Measurements from ENCODE around the gene KLF11.
A peak's percentile ranks its signal among the peaks of the same experiment; 100 is the strongest.

KLF11 gene

DNA sequence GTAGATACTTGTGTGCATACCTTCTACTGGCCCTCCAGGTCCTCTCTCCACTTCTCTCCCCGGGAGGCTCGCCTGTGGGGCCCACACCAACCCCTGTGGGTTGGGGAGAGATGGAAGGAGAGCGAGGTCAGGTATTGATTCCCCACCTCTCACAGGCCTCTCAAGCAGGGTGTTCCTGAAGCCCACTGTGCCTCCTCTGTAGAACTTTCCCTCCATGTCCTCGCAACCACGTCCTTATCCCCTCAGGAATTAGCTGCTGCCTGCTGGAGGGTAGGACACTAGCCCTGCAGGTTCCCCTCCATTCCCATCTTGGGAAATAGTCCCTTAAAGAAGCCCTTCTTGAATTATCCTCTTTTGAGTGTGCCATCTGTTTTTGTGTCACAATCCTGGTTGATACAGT lies 38.9 kb upstream of the KLF11 start:
- no CpG with 5 or more reads among the region's 5 CpGs for WGBS (ENCODE audit: extremely low coverage, insufficient coverage, insufficient read length)
- Histone ChIP-seq H2BK120ac (ENCODE audit: insufficient read depth, low read length, poor library complexity) (no peak overlapping the region), H3K9me3 (ENCODE audit: insufficient read depth, low read depth, low read length) (no peaks in the 10 kb centered on the region)

DNA sequence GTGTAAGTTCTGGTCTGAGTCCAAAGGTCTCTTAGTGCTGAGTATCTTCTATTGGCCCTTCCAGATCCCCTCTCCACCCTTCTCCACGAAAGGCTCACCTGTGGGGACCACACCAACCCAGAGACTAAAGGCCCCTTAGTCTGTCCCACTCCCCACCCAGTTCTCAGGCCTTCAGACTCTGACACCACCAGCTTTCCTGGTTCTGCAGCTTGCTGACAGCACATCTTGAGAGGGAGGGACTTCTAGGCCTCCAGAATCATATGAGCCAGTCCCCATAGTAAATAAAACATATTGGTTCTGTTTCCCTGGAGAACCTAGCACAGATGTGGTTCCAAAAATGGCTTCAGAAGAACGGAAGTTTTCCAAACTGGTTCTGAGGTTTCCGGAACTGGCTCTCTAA lies 38.5 kb upstream of the KLF11 start:
- no peaks in the 10 kb centered on the region for H3K79me2 ChIP-seq (ENCODE audit: control insufficient read depth, insufficient read depth, low read length, poor library complexity)
- peaks cover 8 to 10% of the 10 kb centered on the region in 2 experiments for H3K4me1 ChIP-seq (ENCODE audit: control insufficient read depth in 1 of 2, insufficient read depth in 2 of 2, low read length in 2 of 2)
- no peak overlapping the region for H2BK12ac ChIP-seq (ENCODE audit: low read length)
- H2AK5ac ChIP-seq (ENCODE audit: low read length) = no peak overlapping the region
- DNase-seq = no peak
- no peak overlapping the region for H3K9ac ChIP-seq (ENCODE audit: low read length)
- H4K91ac ChIP-seq (ENCODE audit: low read depth, low read length) = no peak overlapping the region
- H3K14ac ChIP-seq (ENCODE audit: low read length) = no peak overlapping the region
- H2BK5ac ChIP-seq (ENCODE audit: low read depth, low read length, poor library complexity) = no peak overlapping the region
- H3K4ac ChIP-seq (ENCODE audit: low read depth, low read length) = no peak overlapping the region
- no peak overlapping the region for H3K4me3 ChIP-seq (ENCODE audit: low read depth, low read length)
- no peak overlapping the region for H2AFZ ChIP-seq (ENCODE audit: insufficient read depth, low read length, poor library complexity)
- no peak overlapping the region for H2BK120ac ChIP-seq (ENCODE audit: insufficient read depth, low read length, poor library complexity)
- WGBS (ENCODE audit: extremely low coverage, insufficient coverage, insufficient read length) = no CpG with 5 or more reads among the region's 3 CpGs
- H4K8ac ChIP-seq (ENCODE audit: low read depth, low read length) = no peak overlapping the region
- no peak overlapping the region for H3K23ac ChIP-seq (ENCODE audit: low read length)
- no peak overlapping the region for H3K18ac ChIP-seq (ENCODE audit: low read length)
- no peaks in the 10 kb centered on the region for H3K79me1 ChIP-seq (ENCODE audit: low read length)
- no peak overlapping the region for H4K12ac ChIP-seq (ENCODE audit: low read depth, low read length)
- no peaks in the 10 kb centered on the region for H3K9me3 ChIP-seq (ENCODE audit: insufficient read depth, low read depth, low read length)
- H3K27ac ChIP-seq (ENCODE audit: low read depth, low read length) = no peak overlapping the region
- no peaks in the 10 kb centered on the region for H3K27me3 ChIP-seq (ENCODE audit: insufficient read depth, low read length)
- H3K36me3 ChIP-seq (ENCODE audit: control insufficient read depth in 1 of 2, insufficient read depth in 2 of 2, low read length in 2 of 2) = peaks cover 24 to 25% of the 10 kb centered on the region in 2 experiments
- no peak overlapping the region for H3K4me2 ChIP-seq (ENCODE audit: low read length)

More for the DNA sequence above, 38.9 kb upstream of the KLF11 start:
- H2BK12ac ChIP-seq (ENCODE audit: low read length) = no peak overlapping the region
- no peak overlapping the region for H2BK5ac ChIP-seq (ENCODE audit: low read depth, low read length, poor library complexity)
- H3K18ac ChIP-seq (ENCODE audit: low read length) = no peak overlapping the region
- H3K4me2 ChIP-seq (ENCODE audit: low read length) = no peak overlapping the region
- no peak for DNase-seq
- H2AFZ ChIP-seq (ENCODE audit: insufficient read depth, low read length, poor library complexity) = no peak overlapping the region
- H3K79me1 ChIP-seq (ENCODE audit: low read length) = no peaks in the 10 kb centered on the region
- no peak overlapping the region for H3K14ac ChIP-seq (ENCODE audit: low read length)
- H3K4me1 ChIP-seq (ENCODE audit: control insufficient read depth in 1 of 2, insufficient read depth in 2 of 2, low read length in 2 of 2) = peaks cover 5 to 10% of the 10 kb centered on the region in 2 experiments
- no peak overlapping the region for H3K27ac ChIP-seq (ENCODE audit: low read depth, low read length)
- no peak overlapping the region for H4K91ac ChIP-seq (ENCODE audit: low read depth, low read length)
- H3K79me2 ChIP-seq (ENCODE audit: control insufficient read depth, insufficient read depth, low read length, poor library complexity) = no peaks in the 10 kb centered on the region
- no peak overlapping the region for H4K12ac ChIP-seq (ENCODE audit: low read depth, low read length)
- no peak overlapping the region for H3K23ac ChIP-seq (ENCODE audit: low read length)
- no peak overlapping the region for H3K4me3 ChIP-seq (ENCODE audit: low read depth, low read length)
- H4K8ac ChIP-seq (ENCODE audit: low read depth, low read length) = no peak overlapping the region
- no peaks in the 10 kb centered on the region for H3K27me3 ChIP-seq (ENCODE audit: insufficient read depth, low read length)
- H3K9ac ChIP-seq (ENCODE audit: low read length) = no peak overlapping the region
- no peak overlapping the region for H2AK5ac ChIP-seq (ENCODE audit: low read length)
- peaks cover 26 to 28% of the 10 kb centered on the region in 2 experiments for H3K36me3 ChIP-seq (ENCODE audit: control insufficient read depth in 1 of 2, insufficient read depth in 2 of 2, low read length in 2 of 2)
- H3K4ac ChIP-seq (ENCODE audit: low read depth, low read length) = no peak overlapping the region

- Histone ChIP-seq H3K27me3 (ENCODE audit: insufficient read depth, low read length) (no peaks in the 10 kb centered on the region), H4K8ac (ENCODE audit: low read depth, low read length) (no peak overlapping the region), H2BK5ac (ENCODE audit: low read depth, low read length, poor library complexity) (no peak overlapping the region), H3K4ac (ENCODE audit: low read depth, low read length) (no peak overlapping the region), H3K23ac (ENCODE audit: low read length) (no peak overlapping the region), H3K79me1 (ENCODE audit: low read length) (no peaks in the 10 kb centered on the region), H3K9ac (ENCODE audit: low read length) (no peak overlapping the region), H3K18ac (ENCODE audit: low read length) (no peak overlapping the region), H3K9me3 (ENCODE audit: insufficient read depth, low read depth, low read length) (no peaks in the 10 kb centered on the region), H3K27ac (ENCODE audit: low read depth, low read length) (no peak overlapping the region), H3K14ac (ENCODE audit: low read length) (no peak overlapping the region), H2AFZ (ENCODE audit: insufficient read depth, low read length, poor library complexity) (no peak overlapping the region), H2BK12ac (ENCODE audit: low read length) (no peak overlapping the region), H2AK5ac (ENCODE audit: low read length) (no peak overlapping the region), H3K36me3 (ENCODE audit: control insufficient read depth in 1 of 2, insufficient read depth in 2 of 2, low read length in 2 of 2) (peaks cover 19% of the 10 kb centered on the region in 2 experiments), H3K4me2 (ENCODE audit: low read length) (no peak overlapping the region), H2BK120ac (ENCODE audit: insufficient read depth, low read length, poor library complexity) (no peak overlapping the region), H3K4me1 (ENCODE audit: control insufficient read depth in 1 of 2, insufficient read depth in 2 of 2, low read length in 2 of 2) (peaks cover 11 to 14% of the 10 kb centered on the region in 2 experiments), H3K79me2 (ENCODE audit: control insufficient read depth, insufficient read depth, low read length, poor library complexity) (no peaks in the 10 kb centered on the region), H4K91ac (ENCODE audit: low read depth, low read length) (no peak overlapping the region), H4K12ac (ENCODE audit: low read depth, low read length) (no peak overlapping the region), H3K4me3 (ENCODE audit: low read depth, low read length) (no peak overlapping the region)
- no peak for DNase-seq
- no CpG with 5 or more reads among the region's 17 CpGs for whole genome bisulfite sequencing (ENCODE audit: extremely low coverage, insufficient coverage, insufficient read length)
Measured at GRCh38 chr2:10005461-10006235, 37.7 kb upstream of the KLF11 start.

- WGBS (ENCODE audit: extremely low coverage, insufficient coverage, insufficient read length) = no CpG with 5 or more reads among the region's 64 CpGs
- no peak overlapping the region for H2BK5ac ChIP-seq (ENCODE audit: low read depth, low read length, poor library complexity)
- H2BK120ac ChIP-seq (ENCODE audit: insufficient read depth, low read length, poor library complexity) = peak overlapping the region; percentile 15
- H3K4me3 ChIP-seq (ENCODE audit: low read depth, low read length) = peak overlapping the region; percentile 34
- peak; percentile 63 to 90 for DNase-seq
- peak overlapping the region; percentile 34 for H3K14ac ChIP-seq (ENCODE audit: low read length)
- no peaks in the 10 kb centered on the region for H3K79me1 ChIP-seq (ENCODE audit: low read length)
- H2AFZ ChIP-seq (ENCODE audit: insufficient read depth, low read length, poor library complexity) = no peak overlapping the region
- H2AK5ac ChIP-seq (ENCODE audit: low read length) = no peak overlapping the region
- H3K27me3 ChIP-seq (ENCODE audit: insufficient read depth, low read length) = no peaks in the 10 kb centered on the region
- peaks cover 4% of the 10 kb centered on the region for H3K9me3 ChIP-seq (ENCODE audit: insufficient read depth, low read depth, low read length)
- no peak overlapping the region for H3K27ac ChIP-seq (ENCODE audit: low read depth, low read length)
- H3K79me2 ChIP-seq (ENCODE audit: control insufficient read depth, insufficient read depth, low read length, poor library complexity) = no peaks in the 10 kb centered on the region
- peaks cover 16% of the 10 kb centered on the region in 2 experiments for H3K36me3 ChIP-seq (ENCODE audit: control insufficient read depth in 1 of 2, insufficient read depth in 2 of 2, low read length in 2 of 2)
- peak overlapping the region; percentile 13 for H4K91ac ChIP-seq (ENCODE audit: low read depth, low read length)
- H3K18ac ChIP-seq (ENCODE audit: low read length) = no peak overlapping the region
- no peak overlapping the region for H3K4ac ChIP-seq (ENCODE audit: low read depth, low read length)
- no peak overlapping the region for H3K9ac ChIP-seq (ENCODE audit: low read length)
- H4K12ac ChIP-seq (ENCODE audit: low read depth, low read length) = no peak overlapping the region
- no peak overlapping the region for H2BK12ac ChIP-seq (ENCODE audit: low read length)
- no peak overlapping the region for H3K23ac ChIP-seq (ENCODE audit: low read length)
- peaks cover 11 to 14% of the 10 kb centered on the region in 2 experiments for H3K4me1 ChIP-seq (ENCODE audit: control insufficient read depth in 1 of 2, insufficient read depth in 2 of 2, low read length in 2 of 2)
- H3K4me2 ChIP-seq (ENCODE audit: low read length) = no peak overlapping the region
- H4K8ac ChIP-seq (ENCODE audit: low read depth, low read length) = peak overlapping the region; percentile 14
Measured at GRCh38 chr2:10006236-10007161, 36.9 kb upstream of the KLF11 start.
